HCT116 (cell line): Measurements from ENCODE around the gene CHMP4B. TPM values are rescaled to one million over a fixed set of nuclear protein-coding genes. Genes with fewer than 3 reads are reported as not detected.
A peak's percentile ranks its signal among the peaks of the same experiment; 100 is the strongest.

ENCODE experiments used
- ATF3 ChIP-seq: IDR thresholded peaks from 2 replicates; pipeline ENCODE4 v1.6.1; 2012
- CBX3 ChIP-seq: IDR thresholded peaks from 2 replicates; pipeline ENCODE4 v1.6.1; 2012; ENCODE audit warnings: low read depth
- CTCF ChIP-seq, 3 experiments: fragments of 200-600 bp in 1 of 3; sonication (generic) in 1 of 3; IDR thresholded peaks in 2 of 3; conservative IDR thresholded peaks in 1 of 3; 2 replicates each; pipeline ENCODE4 v1.5.1; 2012 to 2017; ENCODE audit warnings: low read depth in 2 of 3, low read length in 2 of 3, antibody characterized with exemption in 1 of 3, borderline replicate concordance in 1 of 3, control low read depth in 1 of 3, mild to moderate bottlenecking in 1 of 3, mixed read lengths in 1 of 3, mixed run types in 1 of 3, moderate library complexity in 1 of 3; ENCODE audit not compliant: insufficient read depth in 1 of 3
- EGR1 ChIP-seq: IDR thresholded peaks from 2 replicates; pipeline ENCODE4 v1.6.1; 2012; ENCODE audit warnings: low read depth
- FOSL1 ChIP-seq: IDR thresholded peaks from 2 replicates; pipeline ENCODE4 v1.6.1; 2012; ENCODE audit warnings: low read depth
- JUND ChIP-seq: IDR thresholded peaks from 2 replicates; pipeline ENCODE4 v1.6.1; 2012
- MAX ChIP-seq: IDR thresholded peaks from 2 replicates; pipeline ENCODE4 v1.6.1; 2012
- POLR2A ChIP-seq: IDR thresholded peaks from 2 replicates; pipeline ENCODE4 v1.7.0; 2011; ENCODE audit warnings: borderline replicate concordance; ENCODE audit not compliant: insufficient read depth, insufficient read length; ENCODE audit errors: extremely low read depth
- REST ChIP-seq: IDR thresholded peaks from 2 replicates; pipeline ENCODE4 v1.6.1; 2012; ENCODE audit warnings: low read depth
- SRF ChIP-seq: IDR thresholded peaks from 2 replicates; pipeline ENCODE4 v1.6.1; 2012; ENCODE audit warnings: low read depth
- TCF7L2 ChIP-seq: IDR thresholded peaks from 2 replicates; pipeline ENCODE4 v1.7.0; 2011; ENCODE audit warnings: borderline replicate concordance, inconsistent platforms; ENCODE audit not compliant: insufficient read depth, insufficient read length; ENCODE audit errors: extremely low read depth
- ZBTB33 ChIP-seq: IDR thresholded peaks from 2 replicates; pipeline ENCODE4 v1.6.1; 2011; ENCODE audit warnings: mild to moderate bottlenecking, low read length, moderate library complexity; ENCODE audit not compliant: insufficient replicate concordance; ENCODE audit errors: extremely low read depth
- total RNA-seq: library from RNA; stranded (reverse); gene quantifications from one replicate; pipeline ENCODE4 v1.2.1, GENCODE V29; 2021; ENCODE audit not compliant: unreplicated experiment

The CHMP4B gene
- total RNA-seq, 1 experiment from 2014 or later = 56.9 TPM

GRCh38 chr20:33789109-33789857 lies 21.9 kb upstream of the CHMP4B start (continued):
- TF ChIP-seq REST (no peak), FOSL1 (peak; percentile 96), ZBTB33 (peak; percentile 49), ATF3 (no peak), MAX (peak; percentile 67), JUND (peak; percentile 96), POLR2A (no peak), CTCF (IDR thresholded peaks at IDR 0.05 in 2 of 3, conservative IDR thresholded peaks at IDR 0.05 in 1 of 3; ENCODE audit: borderline replicate concordance in 1 of 3, insufficient read depth in 1 of 3, low read depth in 2 of 3, low read length in 2 of 3) (no peak), EGR1 (no peak), CBX3 (peak; percentile 93), SRF (no peak), TCF7L2 (peak; percentile 83)
- TF ChIP-seq, all 23 proteins: peak for 12
